Stimulated activated CD4-positive, alpha-beta T cell treated with anti-CD3 and anti-CD28 coated beads, Interleukin-4, amount 100 ng/mL, for 4 hours (primary cell): ENCODE data around the gene DSCAML1.

Source experiments
- DNase-seq, 2 experiments: peaks; one replicate each; pipeline ENCODE4 v3.0.0-alpha.2; 2020

Gene DSCAML1

DNA sequence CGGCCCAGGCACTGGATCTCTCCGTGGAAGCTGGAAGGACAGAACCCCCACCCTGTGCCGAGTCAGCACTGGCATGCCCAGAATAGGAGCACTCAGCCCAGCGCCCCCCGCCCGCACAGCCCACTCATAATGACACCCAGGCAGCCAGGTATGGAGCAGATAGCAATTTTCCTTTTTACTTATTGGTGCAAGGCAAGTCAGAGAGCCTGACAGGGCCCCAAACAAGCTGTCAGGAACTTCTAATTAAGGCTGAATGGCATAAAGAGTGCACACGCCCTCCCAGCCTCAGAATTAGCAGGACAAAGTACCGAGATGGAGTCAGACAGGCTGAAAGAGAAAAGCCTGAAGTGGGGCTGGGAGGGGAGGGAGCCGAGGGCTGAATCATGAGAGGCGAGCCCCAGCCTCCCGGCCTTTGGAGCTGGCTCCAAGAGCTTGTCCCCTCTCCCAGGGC lies 76.9 kb downstream of the DSCAML1 start:
- no peak for DNase-seq

GRCh38 chr11:117719480-117719879 lies 77.5 kb downstream of the DSCAML1 start:
- no peak for DNase-seq

GRCh38 chr11:117717485-117718314 lies 79.3 kb downstream of the DSCAML1 start:
- no peak for DNase-seq

DNA sequence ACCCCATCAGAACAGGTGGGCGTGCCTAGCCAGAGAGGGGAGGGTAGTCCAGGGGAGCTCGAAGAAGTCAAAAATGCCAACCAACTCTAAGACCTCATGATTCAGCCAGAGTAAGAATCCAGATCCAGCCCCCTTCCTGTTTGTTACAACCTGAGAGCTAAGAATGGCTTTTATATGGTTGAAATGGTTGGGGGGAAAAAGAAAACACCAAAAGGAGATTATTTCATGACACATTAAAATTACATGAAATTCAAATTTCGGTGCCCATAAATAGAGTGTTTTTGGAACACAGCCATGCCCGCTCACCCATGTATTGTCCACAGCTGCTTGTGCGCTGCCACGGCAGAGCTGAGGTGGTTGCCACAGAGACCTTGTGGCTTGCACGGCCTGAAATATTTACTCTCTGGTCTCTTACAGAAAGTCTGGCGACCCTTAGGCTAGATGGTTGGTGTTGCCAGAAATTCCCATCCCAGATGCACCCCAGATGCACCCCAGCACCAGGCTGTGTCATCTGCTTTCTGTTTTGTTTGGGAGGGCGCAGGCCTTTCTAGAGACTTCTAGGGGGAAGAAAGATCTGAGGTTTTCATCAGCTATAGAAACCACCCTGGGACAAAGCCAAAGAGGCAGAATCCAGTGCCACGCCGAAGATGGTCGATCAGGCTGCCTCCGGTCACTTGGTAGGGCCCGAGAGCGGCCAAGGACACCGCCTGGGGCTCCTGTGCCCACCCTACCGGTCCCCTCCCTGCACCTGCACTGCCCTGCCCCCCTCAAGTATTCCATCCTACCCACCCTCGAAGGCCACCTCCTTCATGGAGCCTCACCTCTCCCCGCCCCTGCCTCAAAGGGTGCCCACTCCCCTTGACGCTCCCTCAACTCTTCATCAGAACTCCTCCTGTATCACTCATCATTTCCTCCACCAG lies 80.2 kb downstream of the DSCAML1 start:
- no peak for DNase-seq

DNA sequence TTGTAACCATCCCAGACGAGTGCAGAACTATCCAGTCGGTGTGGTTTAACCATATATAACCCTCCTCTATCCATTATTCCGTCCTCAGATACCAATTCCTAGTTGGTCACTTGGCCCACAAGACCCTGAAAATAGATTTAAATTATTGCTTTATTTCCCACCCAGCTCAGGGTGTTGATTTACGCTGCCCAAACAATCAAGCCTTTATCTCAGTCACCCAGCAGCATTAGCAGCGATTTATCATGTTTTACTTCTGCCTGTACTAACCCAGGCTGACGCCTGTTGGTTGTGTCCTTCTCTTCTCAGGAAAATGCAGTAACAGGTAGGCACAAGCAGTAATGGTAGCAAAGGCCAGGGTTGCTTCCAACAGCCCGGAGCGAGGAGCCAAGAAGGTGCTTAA lies 81.2 kb downstream of the DSCAML1 start:
- DNase-seq = no peak

DNA sequence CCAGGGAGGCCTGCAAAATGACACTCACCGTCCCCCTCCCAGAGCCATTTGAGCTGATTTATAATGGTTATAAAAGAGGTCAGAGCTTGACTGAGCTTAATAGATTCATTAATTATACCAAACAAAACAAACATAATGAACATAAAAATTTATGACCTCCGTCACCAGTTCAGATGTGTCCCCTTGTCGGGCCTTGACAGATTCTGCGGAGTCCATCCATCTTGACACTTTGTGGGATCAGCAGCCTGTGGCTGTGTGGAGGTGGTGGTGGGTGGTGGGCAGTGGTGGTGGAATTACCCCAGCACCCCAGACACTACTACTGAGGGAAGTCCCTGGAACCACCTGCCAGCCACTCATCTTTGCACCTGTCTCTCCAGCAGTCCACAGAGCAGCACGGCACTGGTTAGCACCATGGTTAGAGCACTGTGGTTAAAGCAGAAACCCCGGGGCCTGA lies 83.5 kb downstream of the DSCAML1 start:
- DNase-seq = no peak

DNA sequence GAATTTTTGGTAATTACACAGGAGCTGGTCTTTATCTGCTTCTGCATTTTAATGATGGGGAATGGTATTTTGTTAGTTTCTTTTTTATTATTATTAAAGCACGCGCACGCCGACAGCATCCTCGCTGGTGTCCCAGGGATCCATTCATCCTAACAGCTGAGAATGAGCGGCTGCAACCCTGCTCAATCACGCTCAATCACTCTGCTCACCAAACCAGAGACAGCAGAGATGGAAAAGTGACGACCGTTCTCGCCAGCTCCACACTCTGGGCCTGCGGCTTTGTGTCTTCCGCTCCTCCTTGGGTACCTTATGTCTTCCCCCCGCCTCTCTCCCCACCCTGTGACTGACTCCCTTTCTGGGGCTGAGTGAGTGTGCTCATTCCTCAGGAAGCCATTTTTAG lies 84.5 kb downstream of the DSCAML1 start:
- no peak for DNase-seq

GRCh38 chr11:117711331-117711730 lies 85.7 kb downstream of the DSCAML1 start:
- no peak for DNase-seq

- DNase-seq = no peak
Observed at GRCh38 chr11:117710211-117710610, 86.8 kb downstream of the DSCAML1 start.

DNA sequence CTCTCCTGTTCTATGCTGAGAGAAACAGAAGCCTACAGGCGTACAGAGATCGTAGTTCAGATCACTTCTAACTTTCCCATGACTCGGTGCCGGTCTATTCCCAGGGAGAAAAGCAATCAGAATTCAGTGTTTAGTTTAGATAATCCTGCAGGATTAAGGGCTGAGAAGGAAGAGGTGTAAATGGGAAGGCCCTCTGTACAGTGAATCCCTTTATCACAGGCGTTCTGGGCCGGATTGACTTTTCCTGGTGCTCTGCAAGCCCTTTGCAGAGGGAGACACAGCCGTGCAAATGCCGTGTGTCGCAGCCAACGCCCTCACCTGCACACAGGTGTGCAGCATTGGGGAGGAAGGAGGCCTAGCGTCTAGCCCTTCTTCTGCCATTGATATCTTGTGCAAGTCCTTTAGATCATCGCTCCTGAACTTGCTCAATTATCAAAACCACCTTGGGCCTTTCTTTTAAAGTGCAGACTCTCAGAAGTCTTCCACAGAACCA lies 90.6 kb downstream of the DSCAML1 start:
- DNase-seq = no peak

DNA sequence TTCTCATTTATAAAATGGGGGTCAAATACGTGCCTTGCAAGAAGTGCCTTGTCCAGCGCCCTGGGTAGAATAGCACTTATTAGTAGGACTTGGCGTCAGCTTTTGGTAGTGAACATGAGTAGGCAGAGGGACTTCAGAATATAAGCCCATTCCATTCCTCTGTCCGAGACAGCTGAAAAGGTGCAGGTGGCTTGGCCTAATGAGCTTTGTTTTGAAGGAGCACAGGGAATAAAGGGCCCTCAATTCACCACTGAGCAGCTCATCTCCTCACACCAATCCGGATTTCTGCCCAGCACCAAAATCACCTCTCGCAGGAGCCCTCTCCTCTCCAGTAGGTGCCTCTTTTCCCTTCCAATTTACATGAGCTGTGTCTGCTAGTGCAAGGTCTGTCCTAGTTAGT lies 91.2 kb downstream of the DSCAML1 start:
- DNase-seq = no peak

DNA sequence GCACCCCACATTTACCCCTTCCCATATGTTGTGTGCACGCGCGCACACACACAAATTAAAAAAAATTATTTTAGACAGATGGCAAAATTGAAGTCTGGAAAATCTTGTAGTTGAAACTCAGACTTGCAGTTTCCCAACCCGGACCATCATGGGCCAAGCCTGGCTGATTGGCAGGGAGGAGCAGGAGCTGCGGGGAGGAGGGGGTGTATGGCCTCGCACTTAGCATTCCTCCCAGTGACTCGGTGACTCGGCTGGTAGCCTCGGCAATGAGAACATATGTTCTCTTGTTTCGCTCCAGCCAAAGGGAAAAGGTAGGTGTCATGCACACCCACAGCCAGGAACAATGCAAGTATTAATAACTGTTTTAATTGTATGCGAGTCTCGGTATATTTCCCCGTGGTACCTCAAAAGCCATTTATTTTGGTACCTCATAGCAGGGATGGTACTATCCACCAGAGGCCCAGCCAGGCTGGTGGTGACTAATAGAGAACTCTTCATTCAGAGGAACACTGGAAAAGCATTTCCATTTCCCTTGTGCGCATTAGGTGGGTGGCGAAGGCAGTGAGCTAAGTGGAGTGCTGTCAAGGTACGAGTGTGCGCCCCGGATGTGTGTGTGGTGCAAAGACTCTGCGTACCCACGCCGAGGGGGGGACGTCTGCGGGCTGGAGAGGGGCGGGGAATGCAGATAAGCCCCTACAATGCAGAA lies 92.5 kb downstream of the DSCAML1 start:
- no peak for DNase-seq

DNA sequence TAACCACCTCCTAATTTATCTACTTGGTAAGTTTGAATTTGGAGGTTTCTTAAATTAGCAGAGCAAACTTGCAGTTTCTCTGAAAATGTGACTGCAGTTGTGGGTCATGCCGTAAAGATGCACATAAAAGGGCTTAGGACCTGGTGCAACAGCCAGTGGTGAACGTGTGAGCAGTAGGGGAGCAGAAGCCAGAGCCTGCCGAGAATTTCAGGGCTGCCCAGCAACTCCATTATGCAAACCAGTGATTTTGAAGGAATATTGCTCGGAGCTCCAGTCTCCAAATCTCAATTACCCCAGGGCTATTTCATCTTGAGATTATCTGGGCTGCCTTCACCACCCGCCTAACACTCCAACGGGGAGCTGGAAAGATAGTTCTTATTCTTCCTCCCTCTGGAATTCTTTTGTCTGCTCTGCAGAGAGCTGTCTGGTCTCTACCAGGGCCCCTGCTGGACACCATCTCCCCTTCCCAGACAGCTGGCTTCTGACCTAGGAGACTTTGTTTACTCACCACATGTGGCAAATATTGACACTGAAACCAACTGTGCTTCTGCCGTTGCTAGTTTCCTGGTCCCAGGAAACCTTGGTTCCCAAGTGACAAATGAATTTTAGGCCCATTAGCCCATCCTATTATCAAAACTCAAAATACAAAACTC lies 93.9 kb downstream of the DSCAML1 start:
- no peak for DNase-seq

- DNase-seq = no peak
Observed at GRCh38 chr11:117701781-117702180, 95.2 kb downstream of the DSCAML1 start.

- DNase-seq = no peak
Observed at GRCh38 chr11:117700551-117700950, 96.5 kb downstream of the DSCAML1 start.

DNA sequence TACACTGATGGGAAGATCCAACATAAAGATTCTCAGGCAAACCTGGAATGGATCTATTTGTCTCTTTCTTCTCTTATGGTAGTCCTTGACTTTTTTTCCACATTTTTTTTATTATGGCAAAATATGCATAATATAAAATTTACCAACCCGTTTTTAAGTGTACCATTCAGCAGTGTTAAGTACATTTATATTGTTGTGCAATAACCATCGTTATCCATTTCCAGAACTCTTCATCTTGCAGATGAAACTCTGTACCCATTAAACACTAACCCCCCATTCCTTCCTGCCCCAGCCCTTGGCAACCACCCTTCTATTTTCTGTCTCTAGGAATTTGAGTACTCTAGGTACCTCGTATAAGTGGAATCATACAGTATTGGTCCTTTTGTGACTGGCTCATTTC lies 99.7 kb downstream of the DSCAML1 start:
- DNase-seq = no peak

DNA sequence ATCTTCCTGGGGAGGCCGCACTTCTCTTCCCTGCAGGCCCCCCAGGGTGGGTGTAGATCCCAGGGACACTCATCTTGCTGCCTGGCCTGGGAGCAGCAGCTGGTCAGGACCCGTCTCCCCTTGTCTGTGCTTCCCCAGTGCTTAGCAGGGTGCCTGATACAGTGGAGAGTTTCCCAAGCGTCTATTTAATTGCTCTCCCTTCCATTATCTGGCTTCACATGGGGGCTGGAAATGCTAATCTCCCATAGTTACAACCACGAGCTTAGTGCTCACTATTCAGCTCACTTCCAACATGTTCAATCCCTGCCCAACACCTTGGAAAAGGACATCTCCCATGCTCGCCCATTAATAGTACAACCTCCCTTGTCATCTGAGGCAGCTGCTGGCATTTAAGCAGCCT lies 100.5 kb downstream of the DSCAML1 start:
- DNase-seq = no peak

DNA sequence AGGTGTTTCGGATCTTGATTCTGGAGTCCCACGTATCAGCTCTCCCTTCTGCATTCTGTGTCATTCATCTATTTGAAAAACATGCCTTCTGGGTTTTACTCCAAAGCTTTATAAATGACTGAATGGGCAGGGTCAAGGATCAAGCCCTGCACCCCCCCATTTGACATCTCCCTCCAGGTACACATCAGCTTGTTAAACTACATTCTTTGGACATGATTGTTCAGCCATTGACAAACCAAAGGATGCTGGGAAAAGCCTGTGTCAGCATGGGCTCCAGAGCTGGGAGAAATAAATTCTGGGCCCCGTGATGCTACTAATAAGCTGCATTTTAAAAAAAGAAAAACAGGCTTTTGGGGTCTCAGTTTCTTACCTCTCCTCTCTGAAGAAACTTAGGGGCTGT lies 103.7 kb downstream of the DSCAML1 start:
- no peak for DNase-seq

- no peak for DNase-seq
Observed at GRCh38 chr11:117691516-117691915, 105.5 kb downstream of the DSCAML1 start.

- DNase-seq = no peak
Observed at GRCh38 chr11:117691218-117691514, 105.8 kb downstream of the DSCAML1 start.

- DNase-seq = no peak
Observed at GRCh38 chr11:117690484-117691217, 106.4 kb downstream of the DSCAML1 start.

DNA sequence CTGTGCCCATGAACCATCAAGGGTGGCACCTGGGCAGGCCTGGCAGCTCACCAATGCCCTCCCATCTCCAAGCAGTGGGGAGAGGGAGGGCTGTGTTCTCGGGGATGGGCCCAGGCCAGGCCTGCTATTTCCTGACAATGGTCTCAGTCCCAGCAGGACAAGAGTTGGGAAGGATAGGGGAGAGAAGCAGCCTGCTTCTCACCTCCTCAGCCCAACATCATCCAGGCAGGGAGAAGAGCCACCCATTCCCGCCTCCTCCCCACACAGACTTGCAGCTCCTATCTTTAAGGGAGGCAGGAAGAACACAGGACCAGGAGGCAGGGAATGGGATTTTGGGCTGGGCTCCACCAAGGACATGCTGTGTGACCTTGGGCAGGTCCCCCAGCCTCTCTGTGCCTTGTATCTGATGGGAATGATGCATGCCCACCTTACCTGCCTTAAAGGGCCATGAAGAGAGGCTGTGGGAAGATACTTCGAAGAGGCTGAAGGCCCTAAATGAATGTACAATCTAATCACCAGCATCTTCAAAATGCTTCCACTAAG lies 108.7 kb downstream of the DSCAML1 start:
- DNase-seq = no peak
